Stimulated activated CD8-positive, alpha-beta memory T cell treated with anti-CD3 and anti-CD28 coated beads, Interleukin-15, amount 100 ng/mL, for 4 hours (primary cell): ENCODE measurements around the gene CTNNBL1.

ENCODE experiments used
- DNase-seq, 2 donors: peaks; one replicate each; pipeline ENCODE4 v3.0.0-alpha.2; 2020; ENCODE audit warnings: low read depth in 2 of 2

Gene CTNNBL1

GRCh38 chr20:37901654-37902503 is 208.0 kb downstream of the CTNNBL1 start:
- no peak for DNase-seq

- DNase-seq, result no peak
Measured at GRCh38 chr20:37902504-37903313, 208.9 kb downstream of the CTNNBL1 start, which contains the start of gene VSTM2L. Gene VSTM2L, plus strand, starts transcription at chr20:37903127. Its CDS starts 224 bp downstream, at chr20:37903351.

GRCh38 chr20:37903317-37904007 is 209.6 kb downstream of the CTNNBL1 start:
- DNase-seq, result no peak

GRCh38 chr20:37904008-37904642 is 210.3 kb downstream of the CTNNBL1 start:
- no peak for DNase-seq

GRCh38 chr20:37904845-37905373 is 211.1 kb downstream of the CTNNBL1 start:
- DNase-seq, result no peak

GRCh38 chr20:37905671-37906613 is 212.1 kb downstream of the CTNNBL1 start:
- DNase-seq, result no peak

- no peak for DNase-seq
Measured at GRCh38 chr20:37907330-37907676, 213.5 kb downstream of the CTNNBL1 start.

- DNase-seq, result no peak
Measured at GRCh38 chr20:37907677-37908401, 214.0 kb downstream of the CTNNBL1 start.

GRCh38 chr20:37911261-37911660 is 217.4 kb downstream of the CTNNBL1 start:
- no peak for DNase-seq

GRCh38 chr20:37911838-37912281 is 218.0 kb downstream of the CTNNBL1 start:
- no peak for DNase-seq

- no peak for DNase-seq
Measured at GRCh38 chr20:37912874-37913273, 219.0 kb downstream of the CTNNBL1 start.

GRCh38 chr20:37913567-37914366 is 219.9 kb downstream of the CTNNBL1 start:
- no peak for DNase-seq

- DNase-seq, result no peak
Measured at GRCh38 chr20:37914367-37914671, 220.5 kb downstream of the CTNNBL1 start.

- DNase-seq, result no peak
Measured at GRCh38 chr20:37914672-37915433, 221.0 kb downstream of the CTNNBL1 start.

GRCh38 chr20:37915434-37915787 is 221.6 kb downstream of the CTNNBL1 start:
- DNase-seq, result no peak

GRCh38 chr20:37915800-37916570 is 222.2 kb downstream of the CTNNBL1 start:
- DNase-seq, result no peak

GRCh38 chr20:37917461-37917860 is 223.6 kb downstream of the CTNNBL1 start:
- no peak for DNase-seq
